Measurements from ENCODE around the gene EHD4. TPM values are rescaled to one million over a fixed set of nuclear protein-coding genes. Genes with fewer than 3 reads are reported as not detected.
A peak's percentile ranks its signal among the peaks of the same experiment; 100 is the strongest.

EHD4 gene
- total and polyA plus RNA-seq, 9 of the 15 experiments (the other 6 are each of a cell fraction or from before 2014, with no cell fraction given): 0.89 to 10.3 (median 6.4) TPM

DNA sequence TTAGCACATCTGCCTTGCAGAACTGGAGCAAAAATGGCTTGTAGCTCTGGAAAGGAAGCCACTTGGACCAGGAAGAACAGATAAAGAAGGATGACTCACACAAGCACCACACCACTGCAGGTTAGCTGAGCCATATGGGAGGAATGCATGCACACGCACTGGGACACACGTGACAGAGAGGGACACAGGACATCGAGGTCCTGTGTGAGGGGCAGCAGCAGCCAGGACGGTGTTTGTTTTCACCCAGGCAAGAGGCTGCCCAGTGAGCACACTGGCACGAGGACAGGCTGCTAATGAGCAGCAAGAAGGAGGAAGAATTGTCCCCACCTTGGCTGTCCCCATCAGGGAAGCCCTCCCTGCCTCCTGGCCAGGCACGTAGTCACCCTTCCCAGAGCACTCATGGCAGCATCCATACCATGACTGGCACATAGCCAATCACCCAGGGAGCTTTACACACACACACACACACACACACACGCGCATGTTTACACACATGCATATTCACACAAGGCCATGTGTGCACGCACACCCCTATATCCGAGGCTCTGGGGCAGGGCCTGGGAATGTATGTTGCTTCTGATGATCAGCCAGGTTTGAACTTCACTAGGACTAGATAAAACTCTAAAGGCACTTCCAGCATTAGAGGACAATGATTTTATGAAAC lies 54.5 kb downstream of the EHD4 start:
- Histone ChIP-seq H3K4me2 (ENCODE audit: insufficient read depth, low read length) (peak overlapping the region; percentile 40; the same call in 1 of the 2 replicates), H3K79me2 (ENCODE audit: control insufficient read depth, insufficient read depth, low read length) (no peaks in the 10 kb centered on the region), H3K9me3 (replicated peaks; ENCODE audit: control insufficient read depth, insufficient read depth, low read depth, low read length) (no peaks in the 10 kb centered on the region), H3K27ac (ENCODE audit: extremely low read depth, low read depth, low read length) (no peak overlapping the region; the same call in 2 of the 3 replicates), H3K4me1 (replicated peaks in 1 of 2; ENCODE audit: control insufficient read depth in 2 of 2, insufficient read depth in 2 of 2, low read length in 2 of 2) (peaks cover 9 to 11% of the 10 kb centered on the region in 2 experiments; a peak in 4 of 5 replicates), H4K20me1 (replicated peaks; ENCODE audit: control insufficient read depth, insufficient read depth, low read length) (peaks cover 3% of the 10 kb centered on the region; the same call in 1 of the 2 replicates), H3K27me3 (ENCODE audit: control insufficient read depth in 2 of 2, insufficient read depth in 2 of 2, low read length in 2 of 2) (no peaks in the 10 kb centered on the region), H3K9ac (ENCODE audit: insufficient read depth in 1 of 2, low read depth in 2 of 2, low read length in 2 of 2) (peak overlapping the region in 1 of 2 experiments; percentile 74; a peak in 2 of 4 replicates), H3K9me1 (ENCODE audit: control insufficient read depth, insufficient read depth, low read length) (no peaks in the 10 kb centered on the region), H3K4me3 (no peak overlapping the region), H3K36me3 (ENCODE audit: control insufficient read depth, insufficient read depth, low read length) (peaks cover 16% of the 10 kb centered on the region; the same call in 2 of the 3 replicates), H2AFZ (ENCODE audit: low read depth, low read length) (peak overlapping the region; percentile 42; the same call in 1 of the 2 replicates)
- ATAC-seq: peak; percentile 88
- WGBS (ENCODE audit: insufficient coverage, low coverage, missing lambda C conversion rate): 46% methylated on average over 10 of the region's 10 CpGs
- no TSS peak for BruUV-seq (replicated peaks)
- DNase-seq (ENCODE audit: extremely low read depth in 1 of 4, low spot score in 3 of 4): peak; percentile 48 to 75 (median 64)
- FAIRE-seq: peak; percentile 98
- ChIA-PET CTCF (ENCODE audit: low intra/inter-chr PET ratio) (no interaction called here), POLR2A (interaction anchor here (1.0 kb wide), 1 partner anchor 47 kb away, joined by 3 read pairs; no protein-coding TSS in a partner anchor)
- intact Hi-C loops (cut with micrococcal nuclease): no loop called here
- in situ Hi-C loops (cut with MboI): no loop called here
- 0 out of 2 replicates have a peak, but pooled peaks have one; percentile 59 for TF ChIP-seq HDAC2 (IDR thresholded peaks at IDR 0.05)
- no peak for TF ChIP-seq ZNF592 (IDR thresholded peaks at IDR 0.05)
- TF ChIP-seq NFIX (CRISPR knock-in tag; IDR thresholded peaks at IDR 0.05; ENCODE audit: low read depth): no peak
- TF ChIP-seq SMC3 (conservative IDR thresholded peaks at IDR 0.05; ENCODE audit: insufficient read depth, low read depth, low read length): no peak
- TF ChIP-seq ETV1 (tag; conservative IDR thresholded peaks at IDR 0.05; ENCODE audit: low read depth): no peak
- TF ChIP-seq SLC30A9 (CRISPR knock-in tag; IDR thresholded peaks at IDR 0.05): no peak
- 0 out of 4 replicates have a peak, but pooled peaks of 1 of the 2 experiments have one; percentile 15 for TF ChIP-seq TRIM24 (IDR thresholded peaks at IDR 0.05)
- TF ChIP-seq RBM22 (IDR thresholded peaks at IDR 0.05; ENCODE audit: low read depth, low read length, poor library complexity, severe bottlenecking): no peak
- TF ChIP-seq HMGXB4 (CRISPR knock-in tag; IDR thresholded peaks at IDR 0.05): no peak
- no peak; a peak in 1 of 3 replicates for TF ChIP-seq CBX3 (IDR thresholded peaks at IDR 0.05; ENCODE audit: borderline replicate concordance in 1 of 2, low read length in 2 of 2)
- no peak for TF ChIP-seq MCM3 (IDR thresholded peaks at IDR 0.05)
- TF ChIP-seq SMARCE1 (IDR thresholded peaks at IDR 0.05): peak; percentile 78
- no peak for TF ChIP-seq MAFK (IDR thresholded peaks at IDR 0.05; ENCODE audit: low read length)

Data from K562 (cell line).